ENCODE measurements around the gene UBE3C. TPM values are rescaled to one million over a fixed set of nuclear protein-coding genes. Genes with fewer than 3 reads are reported as not detected.

UBE3C gene
- total and polyA plus RNA-seq, 2 of the 13 experiments (the other 11 are each of a cell fraction or from before 2014, with no cell fraction given): 27.0 to 48.2 TPM

DNA sequence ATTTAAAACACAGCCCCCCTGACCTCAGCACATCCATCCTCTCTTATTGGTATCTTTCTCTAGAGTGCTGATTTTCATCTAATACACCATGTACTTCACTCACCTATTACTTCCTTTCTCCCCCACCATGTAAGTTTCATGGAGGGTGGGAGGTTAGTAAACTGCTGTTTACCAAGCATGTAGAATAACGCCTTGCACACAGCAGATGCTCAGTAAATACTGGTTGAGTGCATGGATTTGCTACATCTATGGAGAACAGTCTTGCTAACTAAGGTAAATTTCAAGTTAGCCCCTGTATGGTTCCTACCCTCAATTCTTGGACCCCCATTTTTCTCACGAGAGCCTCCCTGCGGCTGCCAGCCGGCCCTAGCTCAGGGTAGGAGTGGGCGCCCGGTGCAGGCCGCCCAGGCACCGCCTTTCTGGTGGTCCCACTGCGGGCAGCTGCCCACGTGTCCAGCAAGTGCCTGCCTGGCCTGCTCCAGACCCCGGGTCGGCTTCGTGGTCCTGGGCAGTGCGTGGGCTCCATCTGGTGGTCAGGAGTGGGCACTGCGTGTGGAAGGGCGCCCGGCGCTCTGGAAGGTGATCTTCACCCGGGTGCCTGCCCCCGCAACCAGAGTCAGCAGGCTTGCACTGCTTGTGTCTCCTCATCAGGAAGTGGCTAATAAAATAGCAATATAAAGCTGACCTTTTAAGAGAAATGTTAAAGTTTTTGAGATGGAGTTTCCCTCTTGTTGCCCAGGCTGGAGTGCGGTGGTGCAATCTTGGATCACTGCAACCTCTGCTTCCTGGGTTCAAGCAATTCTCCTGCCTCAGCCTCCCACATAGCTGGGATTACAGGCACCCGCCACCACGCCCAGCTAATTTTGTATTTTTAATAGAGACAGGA is 134.7 kb downstream of the UBE3C start (continued):
- TF ChIP-seq, protein P1, sequence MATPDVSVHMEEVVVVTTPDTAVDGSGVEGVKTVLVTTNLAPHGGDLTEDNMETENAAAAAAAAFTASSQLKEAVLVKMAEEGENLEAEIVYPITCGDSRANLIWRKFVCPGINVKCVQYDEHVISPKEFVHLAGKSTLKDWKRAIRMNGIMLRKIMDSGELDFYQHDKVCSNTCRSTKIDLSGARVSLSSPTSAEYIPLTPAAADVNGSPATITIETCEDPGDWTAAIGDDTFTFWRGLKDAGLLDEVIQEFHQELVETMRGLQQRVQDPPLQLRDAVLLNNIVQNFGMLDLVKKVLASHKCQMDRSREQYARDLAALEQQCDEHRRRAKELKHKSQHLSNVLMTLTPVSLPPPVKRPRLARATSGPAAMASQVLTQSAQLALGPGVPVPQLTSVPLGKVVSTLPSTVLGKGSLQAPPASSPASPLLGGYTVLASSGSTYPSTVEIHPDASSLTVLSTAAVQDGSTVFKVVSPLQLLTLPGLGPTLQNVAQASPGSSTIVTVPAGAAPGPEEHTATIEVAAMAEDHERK (CRISPR knock-in tag; IDR thresholded peaks at IDR 0.05; ENCODE audit: low read depth): no peak
- TF ChIP-seq ZNF326 (CRISPR knock-in tag; IDR thresholded peaks at IDR 0.05; ENCODE audit: borderline replicate concordance): no peak
- no peak for TF ChIP-seq SMYD3 (CRISPR knock-in tag; IDR thresholded peaks at IDR 0.05)
- no peak for TF ChIP-seq ZSCAN30 (CRISPR knock-in tag; IDR thresholded peaks at IDR 0.05)
- TF ChIP-seq ZNF138 (CRISPR knock-in tag; IDR thresholded peaks at IDR 0.05; ENCODE audit: low read depth): peak; percentile 32; the same call in 1 of the 2 replicates
- no peak for TF ChIP-seq PITX1 (CRISPR knock-in tag; IDR thresholded peaks at IDR 0.05)
- no peak for TF ChIP-seq HDAC1 (CRISPR knock-in tag; IDR thresholded peaks at IDR 0.05)
- no peak for TF ChIP-seq ZNF777 (CRISPR knock-in tag; IDR thresholded peaks at IDR 0.05)
- TF ChIP-seq ATRX (CRISPR knock-in tag; IDR thresholded peaks at IDR 0.05; ENCODE audit: borderline replicate concordance): 0 out of 2 replicates have a peak, but pooled peaks have one; percentile 24
- TF ChIP-seq, protein P2, sequence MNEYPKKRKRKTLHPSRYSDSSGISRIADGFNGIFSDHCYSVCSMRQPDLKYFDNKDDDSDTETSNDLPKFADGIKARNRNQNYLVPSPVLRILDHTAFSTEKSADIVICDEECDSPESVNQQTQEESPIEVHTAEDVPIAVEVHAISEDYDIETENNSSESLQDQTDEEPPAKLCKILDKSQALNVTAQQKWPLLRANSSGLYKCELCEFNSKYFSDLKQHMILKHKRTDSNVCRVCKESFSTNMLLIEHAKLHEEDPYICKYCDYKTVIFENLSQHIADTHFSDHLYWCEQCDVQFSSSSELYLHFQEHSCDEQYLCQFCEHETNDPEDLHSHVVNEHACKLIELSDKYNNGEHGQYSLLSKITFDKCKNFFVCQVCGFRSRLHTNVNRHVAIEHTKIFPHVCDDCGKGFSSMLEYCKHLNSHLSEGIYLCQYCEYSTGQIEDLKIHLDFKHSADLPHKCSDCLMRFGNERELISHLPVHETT (CRISPR knock-in tag; conservative IDR thresholded peaks at IDR 0.05): no peak
- no peak for TF ChIP-seq ZNF839 (CRISPR knock-in tag; IDR thresholded peaks at IDR 0.05; ENCODE audit: borderline replicate concordance)
- no peak for TF ChIP-seq DNMT1 (CRISPR knock-in tag; IDR thresholded peaks at IDR 0.05)
- TF ChIP-seq CEBPG (CRISPR knock-in tag; IDR thresholded peaks at IDR 0.05): no peak
- no peak for TF ChIP-seq CENPX (CRISPR knock-in tag; IDR thresholded peaks at IDR 0.05)
- peak; percentile 70 for TF ChIP-seq MXD4 (CRISPR knock-in tag; IDR thresholded peaks at IDR 0.05)

All from HepG2 (cell line).